Left cardiac atrium (tissue), 4 donors: ENCODE data around the gene HMGXB3. TPM values are rescaled to one million over a fixed set of nuclear protein-coding genes. Genes with fewer than 3 reads are reported as not detected.

ENCODE experiments used
- ATAC-seq, 2 donors: fragments of 200-7000 bp; cut with Tn5 transposase; one replicate each; pipeline ENCODE4 v1.9.1; 2020; ENCODE audit warnings: mild to moderate bottlenecking in 2 of 2, moderate library complexity in 2 of 2
- DNase-seq: peaks from one replicate; pipeline ENCODE4 v3.0.0-alpha.2; 2020
- intact Hi-C, 2 donors: fragments of 100-400 bp; cut with DNase I; formaldehyde crosslinking; loops; one replicate each; pipeline versions ENCODE4 v1.14.1 to v1.15.1; 2022 to 2023
- total RNA-seq, 2 donors: library from RNA; stranded (reverse); fragmentation: NEBNext Ultra II Directional; extraction: Animal tissue kit (Norgen Biotek cat#: 25700); gene quantifications; one replicate each; pipeline ENCODE4 v1.2.1, GENCODE V29; 2021
- donor health status: DM: no; HTN: yes; CAD: no.
- donor health status: DM: no; HTN: yes; CAD: no; lungs with severe emphysema.
- donor health status: DM: yes; HTN: yes; CAD: no.
- donor health status: Dilated cardiomyopathy.

Gene HMGXB3
- total RNA-seq, 2 donors from 2014 or later = 14.1 to 22.1 TPM

DNA sequence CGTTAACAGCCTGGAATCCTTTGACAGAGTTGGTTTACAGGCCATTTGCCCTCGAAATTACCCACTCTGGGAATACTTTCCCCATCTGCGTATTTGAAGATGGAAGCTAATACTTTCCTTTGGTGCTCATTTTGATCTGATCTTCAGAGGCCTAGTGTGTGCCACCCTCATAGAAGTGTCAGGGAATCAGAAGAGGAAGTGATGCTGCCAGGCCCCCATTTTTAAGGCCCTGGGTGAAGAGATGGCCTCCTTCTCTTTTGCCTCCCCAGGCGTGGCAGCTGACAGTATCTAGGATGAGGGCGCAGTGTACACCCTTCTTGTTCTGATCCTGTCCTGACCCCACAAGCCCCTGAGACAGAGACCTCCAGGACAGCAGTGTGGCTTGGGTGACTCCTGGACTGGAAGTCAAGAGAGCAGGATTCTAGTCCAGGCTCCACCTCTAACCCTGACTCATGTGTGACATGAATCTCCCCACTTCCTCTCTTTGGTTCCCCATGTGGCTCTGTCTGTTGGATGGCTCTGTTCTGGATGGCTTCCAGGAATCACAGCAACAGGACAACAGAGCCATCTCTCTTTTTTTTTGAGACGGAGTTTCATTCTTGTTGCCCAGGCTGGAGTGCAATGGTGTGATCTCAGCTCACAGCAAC, 58.1 kb downstream of the HMGXB3 start:
- intact Hi-C loops = no loop called here
- DNase-seq (no peak), ATAC-seq (peak; percentile 59 to 67)

DNA sequence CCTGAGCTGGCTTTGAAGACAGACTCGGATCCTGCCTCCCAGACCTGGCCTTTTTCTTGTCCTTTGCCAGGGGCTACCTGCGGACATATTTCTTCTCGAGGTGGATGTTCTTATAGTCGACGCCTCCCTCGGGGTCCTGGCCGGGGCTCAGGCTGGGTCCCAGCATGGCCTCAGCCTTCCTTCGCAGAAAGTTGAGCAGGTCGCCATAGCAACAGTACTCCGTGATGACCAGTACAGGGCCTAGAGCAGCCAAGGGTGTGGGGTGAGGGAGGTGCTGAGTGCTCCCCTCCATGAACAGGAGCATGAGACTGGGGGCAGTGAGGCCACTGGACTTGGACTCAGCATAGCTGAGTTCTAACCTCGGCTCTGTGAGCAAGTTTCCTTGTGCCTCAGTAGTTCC, 59.1 kb downstream of the HMGXB3 start:
- no peak for DNase-seq

DNA sequence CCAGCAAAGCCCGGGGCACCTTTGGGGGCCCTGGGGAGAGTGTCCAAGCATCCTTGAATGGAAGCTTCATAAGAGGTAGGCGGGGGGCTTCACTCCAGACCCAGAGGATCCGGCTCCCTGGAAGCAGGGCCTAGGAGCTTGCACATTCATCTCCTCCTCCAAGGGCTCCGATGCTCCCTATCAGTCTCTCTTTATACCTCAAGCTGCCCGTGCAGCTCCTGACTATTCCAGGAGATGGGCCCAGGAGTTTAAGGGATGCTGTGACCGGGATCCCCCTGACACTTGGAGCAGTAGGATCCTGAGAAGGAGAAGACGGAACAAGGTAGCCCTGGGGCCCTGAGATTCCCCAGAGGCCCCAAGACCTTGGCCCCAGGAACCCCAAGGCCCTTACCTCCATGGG, 59.9 kb downstream of the HMGXB3 start:
- intact Hi-C loops = no loop called here
- ATAC-seq (no peak), DNase-seq (no peak)

More for the DNA sequence above, 59.1 kb downstream of the HMGXB3 start:
- intact Hi-C loops = no loop called here
- ATAC-seq = no peak

DNA sequence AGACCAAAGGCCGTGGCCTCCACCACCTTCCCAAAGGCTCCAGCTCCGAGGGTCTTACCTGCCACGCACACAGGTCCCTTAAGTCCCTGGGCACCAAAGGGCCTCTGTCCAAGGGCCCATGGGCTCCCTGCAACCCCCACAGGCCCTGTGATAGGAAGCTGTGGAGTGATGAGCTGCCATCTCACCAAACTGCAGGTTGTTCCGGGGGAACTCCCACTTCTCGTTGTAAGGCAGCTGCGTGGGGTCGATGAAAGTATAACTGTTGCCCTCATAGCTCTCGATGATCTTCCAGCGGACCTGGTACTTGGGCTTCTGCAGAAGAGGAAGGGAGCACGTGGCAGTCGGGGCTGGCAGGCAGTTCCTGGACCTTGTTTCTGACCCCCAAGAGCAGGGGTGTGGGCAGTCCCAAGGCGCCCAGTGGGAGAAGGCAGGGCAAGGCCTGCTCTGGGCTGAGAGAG, 61.0 kb downstream of the HMGXB3 start:
- no peak for ATAC-seq
- no peak for DNase-seq
- intact Hi-C loops = no loop called here

DNA sequence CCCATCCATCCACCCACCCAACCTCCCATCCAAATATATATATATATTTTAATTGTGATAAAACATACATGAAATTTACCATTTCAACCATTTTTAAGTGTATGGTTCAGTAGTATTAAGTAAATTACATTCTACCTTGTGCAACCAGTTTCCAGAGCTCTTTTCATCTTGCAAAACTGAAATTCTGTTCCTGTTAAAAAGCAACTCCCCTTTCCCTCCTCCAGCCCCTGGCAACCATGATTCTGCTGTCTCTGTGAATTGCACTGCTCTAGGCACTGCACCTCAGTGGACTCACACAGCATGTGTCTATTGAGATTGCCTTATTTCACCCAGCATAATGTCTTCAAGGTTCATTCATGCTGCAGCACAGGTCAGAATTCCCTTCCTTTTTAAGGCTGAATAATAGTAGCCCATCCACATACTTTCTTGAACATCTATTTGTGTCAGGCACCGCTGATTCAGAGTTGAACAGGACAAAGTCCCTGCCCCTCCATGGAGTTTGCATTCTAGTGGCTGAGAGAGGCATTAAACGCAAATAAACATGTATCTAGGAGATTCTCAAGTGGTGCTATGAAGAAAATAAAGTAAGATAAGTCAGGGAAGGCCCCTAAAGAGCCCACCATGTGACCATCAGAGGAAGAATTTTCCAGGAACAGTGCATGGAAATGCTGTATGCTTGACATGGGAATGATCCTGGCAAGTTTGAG, 61.8 kb downstream of the HMGXB3 start:
- ATAC-seq (no peak), DNase-seq (no peak)
- intact Hi-C loops = no loop called here

DNA sequence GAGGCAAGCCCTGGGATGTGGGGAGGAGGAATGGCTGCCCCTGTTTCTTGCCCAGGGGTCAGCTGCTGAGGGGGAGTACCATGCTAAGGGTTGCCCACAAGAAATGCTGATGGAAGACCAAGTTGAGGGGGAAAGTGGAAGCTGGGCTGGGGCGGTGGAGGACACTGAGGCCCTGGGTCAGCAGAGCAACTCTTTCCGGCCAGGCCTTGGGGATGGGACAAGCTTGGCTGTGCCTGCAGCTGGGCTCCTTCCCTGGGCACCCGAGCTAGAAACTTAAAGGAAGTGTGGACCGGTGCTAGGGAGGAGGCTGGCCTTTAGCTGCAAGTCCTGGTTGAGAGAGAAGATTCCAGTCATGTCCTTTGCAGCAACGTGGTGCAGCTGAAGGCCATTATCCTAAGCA, 63.1 kb downstream of the HMGXB3 start:
- ATAC-seq = no peak
- intact Hi-C loops = no loop called here
- no peak for DNase-seq

DNA sequence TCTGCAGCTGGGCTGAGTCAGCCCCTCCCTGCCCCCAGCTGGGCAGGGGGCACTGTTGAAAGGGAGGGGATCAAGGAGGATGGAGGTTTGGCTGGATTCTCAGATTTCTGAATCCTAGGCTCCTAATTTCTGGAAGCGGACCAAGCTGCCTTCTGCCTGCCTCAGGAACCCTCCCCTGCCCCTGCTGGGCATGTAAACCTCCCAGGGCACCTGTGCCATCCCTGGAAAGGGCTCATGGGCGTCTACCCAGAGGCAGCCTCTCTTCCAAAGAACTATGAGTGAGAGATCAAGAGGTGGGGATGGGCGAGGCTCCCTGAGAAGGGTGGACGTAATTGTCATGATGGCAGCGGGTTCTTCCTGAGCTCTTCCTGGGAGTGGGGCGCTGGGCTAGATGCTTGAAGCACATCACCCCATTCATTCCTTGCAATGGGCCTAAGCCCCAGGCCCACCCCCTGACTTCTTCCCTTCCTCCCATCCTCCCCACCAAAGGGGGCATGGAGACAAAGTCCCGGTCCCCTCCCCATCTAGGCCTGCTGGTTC, 64.2 kb downstream of the HMGXB3 start:
- intact Hi-C loops = no loop called here
- DNase-seq (no peak), ATAC-seq (peak in 1 of 2 donors; percentile 13)

DNA sequence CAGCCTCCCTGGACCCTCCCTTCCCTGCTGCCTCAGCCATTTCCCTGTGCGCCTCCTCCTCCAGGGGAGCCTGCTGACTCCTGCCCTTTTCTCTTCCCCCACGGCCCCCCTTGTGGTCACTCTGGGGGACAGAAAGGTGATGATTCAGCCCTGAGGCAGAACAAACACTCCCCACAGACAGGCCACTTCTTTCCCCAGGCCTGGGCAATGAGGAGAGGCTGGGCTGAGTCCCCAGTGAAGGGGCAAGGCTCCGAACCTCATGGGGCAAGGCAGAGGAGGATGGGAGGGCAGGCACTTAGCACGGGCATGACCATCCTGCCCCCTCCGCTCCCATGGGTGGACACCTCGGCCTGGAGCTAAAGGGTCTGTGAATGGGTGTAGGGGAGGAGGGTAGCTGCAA, 64.8 kb downstream of the HMGXB3 start:
- intact Hi-C loops = no loop called here
- ATAC-seq (peak; percentile 42 to 69), DNase-seq (peak; percentile 53)

DNA sequence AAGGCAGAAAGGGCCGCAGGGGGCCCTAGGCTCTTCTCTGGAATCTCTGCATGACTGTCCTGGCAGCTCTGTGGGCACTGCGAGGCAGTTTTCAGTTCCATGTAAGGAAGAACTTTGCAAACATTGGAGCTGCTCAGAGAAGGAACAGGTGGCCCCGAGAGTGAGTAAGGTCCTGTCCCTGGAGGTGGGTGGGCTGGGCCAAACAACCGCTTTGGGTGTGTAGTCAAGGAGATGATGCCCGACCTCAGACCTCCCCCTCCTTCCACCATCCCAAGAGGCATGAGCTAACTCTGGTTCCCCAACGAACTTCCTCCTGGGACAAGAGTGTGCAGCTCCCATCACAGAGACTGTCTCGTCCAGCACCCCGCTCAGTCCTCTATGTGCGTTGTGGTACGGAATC, 65.3 kb downstream of the HMGXB3 start:
- peak; percentile 56 for DNase-seq
- intact Hi-C loops = no loop called here

DNA sequence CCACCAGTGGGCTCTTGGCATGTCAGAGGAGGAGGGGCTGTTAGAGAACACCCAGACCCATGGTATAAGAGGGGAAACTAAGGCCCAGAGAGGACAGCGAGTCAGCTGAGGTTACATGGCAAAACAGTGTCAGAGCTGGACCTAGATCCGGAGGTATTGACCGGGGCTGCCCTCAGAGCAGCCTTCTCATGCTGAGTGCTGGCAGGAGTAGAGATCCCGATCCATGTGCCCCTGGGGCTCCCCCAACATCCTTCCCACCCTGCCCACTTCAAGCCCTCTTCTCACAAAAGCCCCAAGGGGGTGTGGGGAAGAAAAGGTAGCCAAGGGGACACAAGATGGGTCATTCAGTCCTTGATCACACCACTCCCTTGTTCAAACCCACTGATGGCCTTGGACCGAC, 65.9 kb downstream of the HMGXB3 start:
- ATAC-seq (no peak), DNase-seq (no peak)
- intact Hi-C loops = no loop called here

More for the DNA sequence above, 65.3 kb downstream of the HMGXB3 start:
- peak; percentile 53 to 70 for ATAC-seq

DNA sequence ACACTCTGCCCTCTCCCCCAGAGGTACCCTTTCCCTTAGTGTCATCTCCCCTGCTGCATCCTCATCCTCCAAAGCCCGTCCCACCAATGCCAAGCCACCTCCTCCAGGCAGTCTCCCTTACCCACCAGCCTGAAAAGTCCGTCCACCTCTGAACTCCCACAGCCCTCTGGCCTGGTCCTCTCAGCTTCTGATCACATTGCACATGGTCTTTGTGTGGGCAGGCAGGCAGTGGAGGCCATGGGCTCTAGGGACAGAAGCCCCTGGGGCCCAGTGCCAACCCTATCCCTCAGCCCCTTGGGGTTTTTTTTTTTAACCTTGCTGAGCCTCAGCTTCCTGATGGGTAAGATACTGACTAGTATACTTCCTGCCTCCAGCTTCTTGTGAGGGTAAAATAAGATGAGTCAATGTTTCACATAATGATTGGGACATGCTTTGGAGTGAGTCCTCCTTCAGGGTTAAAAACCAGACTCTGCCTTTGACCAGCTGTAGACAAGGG, 66.4 kb downstream of the HMGXB3 start:
- intact Hi-C loops = no loop called here
- no peak for ATAC-seq
- no peak for DNase-seq

DNA sequence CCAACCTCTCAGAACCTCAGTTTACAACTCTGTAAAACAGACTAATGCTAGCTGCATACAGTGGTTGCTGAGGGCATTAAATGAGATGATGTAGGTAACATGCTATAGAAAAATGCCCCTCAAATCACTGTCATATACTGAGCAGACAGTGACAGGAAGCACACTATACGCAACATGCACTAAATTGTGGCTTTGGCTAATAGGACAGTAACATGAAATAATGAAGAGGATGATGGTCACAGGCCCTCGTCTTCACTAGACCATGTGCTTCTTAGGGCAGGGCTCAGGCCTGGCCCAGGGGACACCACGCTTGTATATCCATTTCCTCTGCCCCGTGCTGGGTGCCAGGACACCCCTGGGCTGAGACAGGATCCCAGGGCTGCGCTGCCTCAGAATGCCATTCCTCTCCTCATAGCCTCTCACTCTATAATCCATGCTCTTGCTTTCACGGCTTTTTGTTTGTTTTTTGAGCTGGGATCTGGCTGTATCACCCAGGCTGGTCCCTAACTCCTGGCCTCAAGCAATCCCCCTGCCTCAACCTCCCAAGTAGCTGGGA, 66.9 kb downstream of the HMGXB3 start:
- DNase-seq = no peak
- intact Hi-C loops = no loop called here
- ATAC-seq = no peak

DNA sequence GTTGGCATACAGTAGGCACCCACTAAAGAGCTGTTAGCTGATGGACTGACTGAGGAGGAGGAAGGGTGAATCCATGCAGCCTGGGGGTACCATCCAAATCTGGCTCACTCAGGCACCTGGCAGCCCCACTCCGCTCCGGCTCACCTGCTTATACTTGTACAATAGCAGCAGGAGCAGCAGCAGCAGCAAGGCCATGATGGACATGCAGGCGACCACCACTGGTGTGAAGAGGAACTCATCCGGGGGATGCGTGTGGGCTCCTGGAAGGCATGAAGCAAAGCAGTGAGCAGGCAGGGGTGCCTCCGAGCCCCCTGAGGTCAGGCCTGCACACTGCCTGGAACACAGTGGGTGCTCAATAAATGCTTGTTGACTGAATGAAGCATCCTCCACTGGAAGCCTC, 67.5 kb downstream of the HMGXB3 start:
- ATAC-seq = no peak
- intact Hi-C loops = no loop called here
- DNase-seq = no peak

DNA sequence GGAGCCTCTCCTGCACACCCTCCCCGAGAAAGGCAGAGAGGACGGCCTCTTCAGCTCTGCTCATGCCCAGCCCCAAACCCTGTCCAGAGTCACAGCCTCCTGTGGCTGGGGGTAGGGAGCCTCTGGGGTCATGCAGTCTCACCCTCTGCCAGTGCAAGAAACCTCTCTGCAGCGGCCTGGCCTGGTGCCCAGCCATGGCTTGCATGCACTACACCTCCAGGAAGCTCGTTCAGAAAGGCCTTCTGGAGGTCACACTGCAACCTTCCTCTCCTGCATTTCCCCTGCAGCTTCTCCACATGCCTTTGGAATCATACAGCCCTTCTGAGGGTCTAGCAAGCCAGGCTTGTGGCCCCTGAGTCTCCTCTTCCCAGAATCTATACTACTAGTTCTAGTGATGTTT, 67.9 kb downstream of the HMGXB3 start:
- ATAC-seq (no peak), DNase-seq (no peak)
- intact Hi-C loops = no loop called here

DNA sequence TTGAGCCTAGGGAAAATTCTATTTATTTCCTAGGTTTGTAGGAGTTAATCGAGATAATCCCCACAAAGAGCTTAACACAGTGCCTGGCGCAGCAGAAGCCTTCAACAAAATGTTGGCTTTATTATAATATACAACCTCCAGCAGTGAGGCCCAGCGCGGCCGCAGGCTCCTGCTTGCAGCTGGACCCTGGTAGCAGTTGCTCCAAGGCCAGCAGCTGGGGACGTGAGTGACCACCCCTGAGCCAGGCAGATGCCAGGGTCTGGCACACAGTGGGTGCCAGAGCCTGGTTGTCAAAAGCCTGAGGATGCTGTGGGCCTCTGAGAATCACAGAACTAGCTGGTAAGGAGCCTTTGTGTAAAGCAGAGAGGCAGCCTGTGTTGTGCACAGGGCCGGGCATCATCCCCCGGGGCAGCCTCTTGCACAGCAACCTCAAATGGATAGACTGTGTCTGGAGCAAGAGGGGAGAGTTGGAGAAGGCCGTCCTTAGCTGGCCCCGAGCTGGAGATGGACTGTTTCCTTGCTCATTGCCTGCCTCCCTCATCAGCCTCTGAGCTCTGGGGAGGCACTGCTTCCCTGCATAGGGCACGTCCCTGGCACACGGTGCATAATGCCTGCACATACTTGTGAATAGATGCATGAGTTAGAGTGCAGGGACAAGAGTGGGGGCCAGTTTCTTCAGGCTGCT, 68.6 kb downstream of the HMGXB3 start:
- ATAC-seq (no peak), DNase-seq (no peak)
- intact Hi-C loops = no loop called here

DNA sequence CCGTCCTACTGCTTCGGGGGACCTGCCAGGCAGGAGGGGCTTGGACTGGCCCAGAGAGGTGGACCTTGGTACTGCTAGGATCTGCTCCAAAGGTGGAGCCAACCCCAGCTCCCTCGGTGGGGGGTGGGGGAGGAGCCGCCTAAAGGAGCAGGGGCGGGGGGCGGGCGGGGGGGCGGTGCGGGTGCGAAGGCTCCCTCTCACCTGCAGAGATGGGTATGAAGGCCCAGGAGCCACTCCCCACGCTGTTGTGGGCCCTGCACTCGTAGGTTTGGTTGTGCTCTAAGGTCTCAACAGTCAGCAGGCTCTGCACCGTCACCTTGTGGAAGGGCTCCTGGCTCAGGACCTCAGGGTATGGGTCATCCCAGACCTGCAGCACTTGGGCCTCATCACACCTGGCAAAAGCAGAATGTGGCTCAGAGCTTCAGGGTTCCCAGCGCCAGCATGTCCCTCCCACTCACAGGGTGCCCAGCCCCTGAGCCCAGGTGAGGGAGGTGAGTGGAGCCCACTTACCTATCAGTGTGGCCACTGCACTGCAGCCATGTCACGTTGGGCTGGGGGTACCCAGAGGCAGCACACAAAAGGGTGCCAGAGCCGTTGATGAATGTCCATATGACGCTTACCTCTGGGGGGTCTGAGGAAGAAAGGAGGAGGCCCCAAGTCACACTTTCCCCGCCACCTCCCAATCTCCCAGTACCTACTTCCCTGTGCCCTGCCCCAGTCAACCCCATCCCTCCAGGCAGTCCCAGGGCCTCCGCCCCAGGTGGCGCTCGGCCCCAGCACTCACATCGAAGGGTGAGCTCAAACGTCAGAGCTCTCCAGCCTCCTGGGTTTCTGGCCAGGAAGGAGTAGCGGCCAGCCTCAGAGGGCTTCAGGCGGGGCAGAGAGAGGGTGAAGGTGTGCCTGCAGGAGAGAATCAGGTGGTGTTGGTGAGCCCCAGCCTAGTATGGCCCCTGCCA, 69.4 kb downstream of the HMGXB3 start:
- DNase-seq (no peak), ATAC-seq (no peak)
- intact Hi-C loops = no loop called here

DNA sequence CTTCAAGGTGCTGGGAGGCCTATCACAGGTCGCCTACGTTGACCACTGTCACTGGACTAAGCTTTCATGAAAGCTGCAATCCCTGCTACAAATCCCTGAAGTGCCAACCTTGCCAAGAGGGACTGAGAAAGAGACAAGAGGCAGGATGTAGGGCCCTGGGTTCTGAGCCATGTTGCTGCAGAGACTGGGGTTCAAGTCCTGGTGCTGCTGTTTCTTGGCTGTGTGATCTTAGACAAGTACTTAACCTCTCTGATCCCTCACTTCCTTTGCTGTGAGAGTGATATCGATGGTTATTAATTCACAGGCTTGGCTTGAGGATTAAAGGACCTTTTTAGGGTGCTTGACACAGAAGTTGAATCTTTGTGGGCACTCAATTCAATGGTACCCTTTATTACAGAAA, 70.3 kb downstream of the HMGXB3 start:
- intact Hi-C loops = no loop called here
- no peak for DNase-seq
- ATAC-seq = no peak

DNA sequence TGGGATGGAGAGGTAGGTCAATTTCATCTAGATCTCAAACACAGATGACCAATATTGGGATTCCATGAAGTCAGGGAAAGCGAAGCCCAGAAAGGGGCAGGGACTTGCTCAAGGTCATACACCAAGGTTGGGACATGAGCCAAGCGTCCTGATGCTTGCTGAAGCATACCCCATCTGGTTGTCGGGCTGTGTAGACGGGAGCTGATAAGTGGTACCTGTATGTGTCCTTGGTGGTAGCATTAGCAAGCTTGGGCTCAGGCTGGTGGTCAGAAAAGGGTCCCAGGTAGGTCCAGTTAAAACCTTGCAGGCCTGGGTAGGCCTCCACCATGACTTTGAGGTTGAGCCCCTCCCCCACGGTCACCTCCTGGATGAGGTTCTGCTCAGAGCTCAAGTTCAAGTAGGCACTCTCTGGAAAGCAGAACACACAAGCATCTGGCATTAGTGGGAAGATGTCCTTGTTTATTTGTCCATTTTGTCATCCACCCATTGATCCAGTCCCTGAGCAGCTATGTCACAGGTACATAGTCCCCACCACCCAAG, 72.6 kb downstream of the HMGXB3 start:
- ATAC-seq (no peak), DNase-seq (no peak)
- intact Hi-C loops = no loop called here
